GM19324 (cell line): ENCODE data around the gene IQCK.
A peak's percentile ranks its signal among the peaks of the same experiment; 100 is the strongest.
"Not testable (repeated sequence)": the region's sequence is repeated elsewhere in the genome, so short reads cannot be mapped to it uniquely, and the experiment has no call there.

Experiments
- ATAC-seq: cut with Tn5 transposase; IDR thresholded peaks from one replicate; pipeline ENCODE4 v1.9.1; 2021; ENCODE audit warnings: mild to moderate bottlenecking, moderate library complexity; ENCODE audit not compliant: unreplicated experiment, low FRiP score

Gene IQCK, protein sequence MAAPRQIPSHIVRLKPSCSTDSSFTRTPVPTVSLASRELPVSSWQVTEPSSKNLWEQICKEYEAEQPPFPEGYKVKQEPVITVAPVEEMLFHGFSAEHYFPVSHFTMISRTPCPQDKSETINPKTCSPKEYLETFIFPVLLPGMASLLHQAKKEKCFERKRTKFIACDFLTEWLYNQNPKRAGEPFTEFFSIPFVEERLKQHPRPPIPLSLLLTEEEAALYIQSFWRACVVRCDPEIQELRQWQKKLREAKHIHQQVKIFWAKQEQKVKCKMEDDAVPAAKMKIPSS

DNA sequence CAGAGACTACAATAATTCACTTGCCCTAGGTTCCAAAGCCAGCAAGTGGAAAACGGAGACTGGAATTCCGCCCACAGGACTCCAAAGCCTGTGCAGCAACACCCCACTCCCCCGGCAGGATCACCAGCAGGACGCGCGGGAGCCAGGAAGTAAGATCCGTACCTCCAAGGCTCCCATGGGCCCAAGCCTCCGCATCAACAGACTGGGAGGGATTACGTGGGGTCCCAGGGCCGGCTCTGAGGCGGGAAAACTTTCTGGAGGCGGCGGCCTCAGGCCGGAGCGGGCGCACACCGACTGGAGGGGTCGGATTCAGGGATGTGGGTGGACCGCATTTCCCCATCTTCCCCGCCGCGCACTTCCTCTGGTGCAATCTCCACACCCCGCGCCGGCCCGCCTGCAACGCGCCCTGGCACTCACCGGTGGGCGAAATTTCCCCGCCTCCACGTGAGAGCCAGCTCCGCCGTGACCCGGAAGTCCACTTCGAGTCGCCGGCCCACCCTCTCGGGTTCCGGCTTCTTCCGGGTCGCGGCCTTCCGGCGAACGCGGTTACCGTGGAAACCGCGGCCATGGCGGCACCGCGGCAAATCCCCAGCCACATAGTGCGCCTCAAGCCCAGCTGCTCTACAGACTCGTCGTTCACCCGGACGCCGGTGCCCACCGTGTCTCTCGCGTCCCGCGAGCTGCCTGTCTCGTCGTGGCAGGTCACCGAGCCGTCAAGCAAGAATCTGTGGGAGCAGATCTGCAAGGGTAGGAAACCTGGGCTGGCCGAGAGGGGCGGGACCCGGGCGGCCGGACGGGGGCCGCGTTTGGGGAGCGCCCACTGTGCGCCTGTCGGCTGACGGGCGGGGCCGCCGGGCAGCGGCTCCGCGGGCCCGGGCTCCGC, at the start of gene IQCK, which contains the start of gene KNOP1:
IQCK (plus strand) TSS at position 531 of the 883 bp plus-strand sequence; CDS start at position 567, 36 bp downstream.
KNOP1 (minus strand) TSS at position 487 of the 883 bp plus-strand sequence. CDS start 3,192 bp downstream, outside the sequence.
- ATAC-seq, result peak; percentile 94

DNA sequence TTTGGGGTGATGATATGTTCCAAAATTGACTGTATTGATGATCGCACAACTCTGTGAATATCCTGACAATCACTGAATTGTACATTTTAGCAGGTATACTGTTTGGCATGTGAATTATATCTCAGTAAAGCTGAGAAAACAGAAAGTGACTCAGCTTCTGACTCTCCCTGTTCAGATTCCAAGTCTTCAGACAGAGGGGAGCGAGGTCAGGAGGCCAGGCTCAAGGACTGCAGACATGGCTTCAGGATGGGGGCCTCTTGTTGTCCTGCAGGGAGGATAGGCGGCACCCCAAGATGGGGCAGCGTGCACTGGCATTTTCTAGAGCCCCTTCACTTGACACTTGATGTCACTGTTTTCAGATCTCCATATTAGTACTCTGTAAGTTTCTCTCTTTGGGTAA, 45.7 kb upstream of the IQCK start:
- ATAC-seq, result no peak

DNA sequence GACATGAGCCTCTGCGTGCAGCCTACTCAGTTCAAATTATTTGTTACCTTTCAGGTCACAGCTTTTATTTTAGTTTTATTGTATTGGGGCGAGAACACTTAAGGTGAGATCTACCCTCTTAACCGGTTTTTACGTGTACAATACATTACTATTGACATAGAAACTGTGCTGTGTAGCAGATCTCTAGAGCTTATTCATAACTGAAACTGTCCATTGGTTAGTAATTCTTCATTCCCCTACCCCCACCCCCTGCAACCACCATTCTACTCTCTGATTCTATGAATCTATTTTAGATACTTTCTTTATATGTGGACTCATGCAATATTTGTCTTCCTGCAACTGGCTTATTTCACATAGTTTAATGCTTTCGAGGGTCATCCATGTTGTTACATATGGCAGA, 43.6 kb upstream of the IQCK start:
- ATAC-seq, result no peak

DNA sequence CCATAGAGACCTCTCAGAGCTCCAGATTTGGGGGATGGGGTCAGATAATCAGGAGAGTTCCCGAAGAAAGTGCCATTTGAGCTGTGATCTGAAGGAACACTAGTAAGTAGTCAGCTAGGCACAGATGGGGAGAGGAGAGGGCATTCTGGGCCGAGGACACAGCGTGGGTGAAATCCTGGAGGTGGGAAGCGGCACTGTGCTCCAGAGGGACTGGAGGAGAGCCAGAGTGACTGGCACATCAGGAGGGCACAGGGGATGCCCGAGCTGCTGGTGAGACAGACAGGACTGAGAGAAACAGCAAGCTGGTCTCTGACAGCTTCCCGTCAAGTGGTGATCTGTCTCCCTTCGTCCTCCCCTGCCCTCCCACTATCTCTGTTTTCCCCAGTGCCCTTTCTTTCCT, 40.7 kb upstream of the IQCK start:
- ATAC-seq, result no peak

DNA sequence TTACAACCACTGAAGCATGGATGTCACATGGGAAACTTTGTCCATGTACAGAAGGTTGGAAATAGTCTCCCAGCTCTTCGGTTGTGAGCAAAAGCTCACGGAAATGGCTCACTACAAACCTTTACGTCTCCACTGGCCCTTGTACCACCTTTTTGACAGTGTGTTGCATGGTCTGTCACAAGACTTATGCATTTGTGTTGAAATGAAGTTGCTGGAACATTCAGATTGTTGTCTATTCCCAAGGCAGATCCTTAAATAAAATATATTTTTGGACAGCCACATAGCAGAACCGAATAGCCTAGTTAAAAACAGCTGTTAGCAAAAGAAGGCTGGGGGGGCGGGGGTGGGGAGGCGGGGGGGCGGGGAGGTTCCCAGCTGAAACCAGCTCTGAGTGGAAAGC, 39.3 kb upstream of the IQCK start:
- ATAC-seq, result no peak

DNA sequence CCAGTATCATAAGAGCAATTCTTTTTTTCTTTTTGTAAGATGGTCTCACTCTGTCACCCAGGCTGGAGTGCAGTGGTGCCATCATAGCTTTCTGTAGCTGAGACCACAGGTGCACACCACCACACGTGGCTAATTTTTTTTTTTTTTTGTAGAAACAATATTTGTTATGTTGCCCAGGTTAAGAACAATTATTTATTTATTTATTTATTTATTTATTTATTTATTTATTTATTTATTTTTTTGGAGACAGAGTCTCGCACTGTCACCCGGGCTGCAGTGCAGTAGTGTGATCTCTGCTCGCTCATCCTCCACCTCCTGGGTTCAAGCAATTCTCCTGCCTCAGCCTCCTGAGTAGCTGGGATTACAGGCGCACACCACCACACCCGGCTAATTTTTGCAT, 38.8 kb upstream of the IQCK start:
- not testable (repeated sequence) for ATAC-seq

DNA sequence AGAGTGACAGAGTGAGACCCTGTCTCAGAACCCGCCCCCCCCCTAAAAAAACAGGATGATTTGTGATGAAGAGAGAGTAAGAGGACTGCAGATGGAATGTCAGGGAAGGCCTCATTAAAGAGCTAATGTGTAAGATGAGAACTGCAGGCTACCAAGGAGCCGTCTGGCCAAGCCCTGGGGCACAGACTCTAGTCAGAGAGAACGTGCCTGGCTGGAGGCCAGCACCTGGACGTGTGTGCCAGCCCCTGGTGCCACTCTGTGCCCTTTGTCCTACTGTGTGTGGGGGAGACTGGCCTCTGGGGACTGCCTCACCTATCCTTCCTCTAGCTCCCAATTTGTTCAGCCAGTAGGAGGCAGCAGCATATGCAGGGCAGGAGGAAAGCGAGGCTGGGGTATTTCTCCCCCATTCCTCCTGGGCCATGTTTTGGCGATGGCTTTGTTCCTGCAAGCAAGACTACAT, 37.2 kb upstream of the IQCK start:
- ATAC-seq, result no peak

DNA sequence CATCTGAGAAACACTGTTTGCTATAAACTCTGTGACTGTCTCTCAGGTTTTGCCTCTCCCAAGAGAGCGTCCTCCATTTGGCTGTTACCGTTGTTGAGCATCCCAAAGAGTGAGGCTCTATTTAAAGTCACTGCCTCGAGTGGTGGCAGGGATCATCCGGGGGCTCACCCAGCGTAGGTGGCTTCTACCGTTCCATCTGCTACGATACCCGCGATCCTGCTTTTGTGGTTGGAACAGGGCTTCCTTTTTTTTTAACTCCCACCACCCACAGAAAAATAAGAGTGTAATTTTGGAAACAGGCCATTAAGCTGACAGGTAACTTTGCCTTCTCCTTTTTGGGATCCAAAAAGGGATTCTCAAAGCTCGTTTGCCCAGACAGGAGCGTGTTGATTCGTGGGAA, 36.4 kb upstream of the IQCK start:
- ATAC-seq, result no peak

DNA sequence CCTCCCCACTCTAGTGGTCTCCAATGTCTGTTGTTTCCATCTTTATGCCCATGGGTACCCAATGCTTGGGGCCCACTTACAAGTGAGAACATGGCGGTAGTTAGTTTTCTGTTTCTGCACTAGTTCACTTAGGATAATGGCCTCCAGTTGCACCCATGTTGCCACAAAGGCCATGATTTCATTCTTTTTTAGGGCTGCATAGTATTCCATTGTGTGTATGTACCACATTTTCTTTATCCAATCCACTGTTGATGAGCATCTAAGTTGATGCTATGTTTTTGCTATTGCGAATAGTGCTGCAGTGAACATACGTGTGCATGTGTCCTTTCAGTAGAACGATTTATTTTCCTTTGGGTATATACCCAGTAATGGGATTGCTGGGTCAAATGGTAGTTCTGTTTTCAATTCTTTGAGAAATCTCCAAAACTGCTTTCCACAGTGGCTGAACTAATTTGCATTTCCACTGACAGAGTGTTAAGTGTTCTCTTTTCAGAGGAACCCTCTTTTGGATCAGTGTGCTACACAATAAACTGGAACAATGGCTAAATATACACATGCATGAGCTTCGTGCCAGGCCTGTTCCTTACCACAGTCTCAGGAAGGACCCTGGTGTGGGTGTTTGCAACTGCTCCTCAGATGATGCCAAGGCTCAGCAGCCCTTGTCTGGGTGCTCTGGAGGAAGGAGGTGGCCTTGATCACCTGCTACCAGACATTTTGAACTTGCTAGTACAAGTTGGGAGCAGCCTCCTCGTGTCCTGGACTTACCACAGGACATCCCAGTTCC, 34.4 kb upstream of the IQCK start:
- ATAC-seq, result no peak

DNA sequence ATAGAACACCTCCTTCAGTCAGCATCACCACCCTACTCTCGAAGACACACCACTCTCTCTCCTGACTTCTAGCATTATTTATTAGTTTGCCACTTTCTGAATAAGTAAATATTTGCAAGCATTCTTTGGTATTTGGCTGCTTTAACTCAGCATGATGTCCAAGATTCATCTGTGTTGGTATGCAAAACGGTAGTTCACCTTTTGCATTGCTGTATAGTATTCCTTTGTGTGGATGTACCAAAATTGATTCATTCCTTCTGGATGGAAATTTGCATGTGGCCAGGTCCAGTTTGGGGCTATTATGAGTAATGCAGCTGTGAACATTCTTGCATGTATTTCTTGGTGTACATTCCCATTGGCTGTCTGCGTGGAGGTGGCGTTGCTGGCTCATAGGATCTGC, 32.9 kb upstream of the IQCK start:
- no peak for ATAC-seq

DNA sequence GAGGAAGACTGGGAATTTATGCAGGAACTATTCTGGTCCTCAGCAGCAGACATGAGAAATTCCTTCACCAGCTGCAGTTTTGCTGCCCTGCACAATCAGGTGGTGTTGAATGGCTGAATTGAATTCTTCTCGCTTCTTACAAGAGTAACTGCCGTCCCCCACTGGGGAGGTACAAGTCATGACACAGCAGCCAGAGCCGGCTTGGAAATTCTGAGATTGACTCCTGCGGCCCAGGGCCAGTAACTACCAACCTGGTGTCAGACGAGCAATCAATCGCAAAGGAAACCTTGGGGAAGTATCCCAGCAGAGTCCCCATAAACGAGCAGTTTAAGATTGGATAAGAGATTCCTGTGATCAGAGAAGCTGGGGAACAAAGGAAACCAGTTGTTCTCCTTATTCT, 30.8 kb upstream of the IQCK start:
- ATAC-seq, result no peak

DNA sequence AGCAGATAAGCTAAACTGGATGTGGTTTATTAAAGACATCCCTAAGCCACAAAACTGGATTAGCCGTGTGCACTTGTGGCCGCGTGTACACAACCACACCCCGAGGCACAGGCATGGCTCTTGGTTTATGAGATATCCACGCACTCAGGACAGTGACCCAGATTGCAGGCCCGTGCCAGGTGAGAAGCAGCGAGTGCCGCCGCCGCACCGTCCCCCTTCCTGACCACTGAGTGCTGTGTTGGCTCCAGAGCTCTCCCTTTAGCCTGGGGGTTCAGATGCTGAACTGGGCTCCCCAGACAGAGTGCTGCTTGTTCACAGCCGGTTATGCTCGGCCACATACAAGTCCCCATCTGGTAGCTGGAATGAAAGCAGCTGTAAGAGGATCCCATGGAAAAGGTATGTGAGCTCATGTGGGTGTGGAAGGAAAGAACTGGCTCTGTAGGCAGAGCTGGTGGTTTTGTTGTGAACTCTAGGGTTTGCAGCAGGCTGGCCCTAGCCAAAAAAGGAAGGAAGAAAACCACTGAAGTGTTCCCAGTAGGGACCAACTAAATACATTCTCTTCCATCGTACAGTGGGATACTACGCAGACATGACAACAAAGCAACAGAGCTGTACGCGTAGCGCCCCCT, 29.6 kb upstream of the IQCK start:
- ATAC-seq, result no peak

DNA sequence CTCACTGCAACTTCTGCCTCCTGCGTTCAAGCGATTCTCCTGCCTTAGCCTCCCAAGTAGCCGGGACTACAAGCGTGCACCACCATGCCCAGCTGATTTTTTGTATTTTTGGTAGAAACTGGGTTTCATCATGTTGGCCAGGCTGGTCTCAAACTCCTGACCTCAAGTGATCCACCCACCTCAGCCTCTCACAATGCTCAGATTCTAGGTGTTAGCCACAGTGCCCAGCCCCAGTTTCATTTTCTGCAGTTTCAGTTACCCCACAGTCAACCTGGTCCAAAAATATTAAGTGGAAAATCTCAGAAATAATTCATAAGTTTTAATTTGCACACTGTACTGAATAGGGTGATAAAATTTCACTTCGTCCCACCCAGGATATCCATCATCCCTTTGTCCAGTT, 28.7 kb upstream of the IQCK start:
- no peak for ATAC-seq

DNA sequence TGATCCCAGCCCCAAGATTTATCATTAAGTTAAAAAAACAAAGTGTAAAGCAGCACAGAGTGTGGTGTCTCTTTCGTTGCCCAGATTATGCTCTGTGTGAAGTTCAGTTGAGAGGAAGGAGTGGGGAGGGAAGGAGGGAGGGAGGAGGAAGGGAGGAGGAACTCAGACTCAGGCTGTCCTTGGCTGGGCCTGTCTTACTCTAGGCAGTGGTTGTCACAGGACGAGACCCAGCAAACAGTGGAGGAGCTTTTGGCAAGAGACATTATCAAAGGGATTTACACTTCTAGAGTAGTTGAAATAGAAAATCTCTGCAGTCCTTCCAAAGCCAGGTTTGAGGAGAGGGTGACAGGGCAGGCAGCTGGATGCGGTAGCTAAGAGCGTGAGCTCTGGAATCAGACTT, 27.9 kb upstream of the IQCK start:
- no peak for ATAC-seq

DNA sequence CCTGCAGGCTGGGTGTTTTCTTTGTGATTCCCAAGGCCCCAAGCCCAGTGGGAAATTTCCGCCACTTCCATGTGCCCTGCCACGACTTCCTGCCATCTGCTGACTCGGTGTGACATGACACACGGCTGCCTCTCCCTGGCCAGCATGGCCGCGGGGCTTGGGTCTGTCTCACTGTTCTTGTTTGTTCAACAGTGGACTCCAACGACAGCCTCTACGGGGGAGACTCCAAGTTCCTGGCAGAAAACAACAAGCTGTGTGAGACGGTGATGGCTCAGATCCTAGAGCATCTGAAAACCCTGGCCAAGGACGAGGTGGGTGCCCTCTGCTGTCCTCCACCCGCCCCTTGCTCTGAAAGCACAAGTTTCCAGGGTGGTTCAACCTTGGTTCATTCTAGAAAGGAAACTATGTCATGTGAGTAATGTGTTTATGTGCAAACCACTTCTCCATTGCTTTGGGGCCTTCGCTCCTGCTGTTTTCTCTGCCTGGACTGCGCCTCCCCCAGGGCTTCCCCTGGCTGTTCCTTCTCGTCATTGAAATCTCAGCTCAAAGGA, 26.8 kb upstream of the IQCK start:
- ATAC-seq, result no peak

DNA sequence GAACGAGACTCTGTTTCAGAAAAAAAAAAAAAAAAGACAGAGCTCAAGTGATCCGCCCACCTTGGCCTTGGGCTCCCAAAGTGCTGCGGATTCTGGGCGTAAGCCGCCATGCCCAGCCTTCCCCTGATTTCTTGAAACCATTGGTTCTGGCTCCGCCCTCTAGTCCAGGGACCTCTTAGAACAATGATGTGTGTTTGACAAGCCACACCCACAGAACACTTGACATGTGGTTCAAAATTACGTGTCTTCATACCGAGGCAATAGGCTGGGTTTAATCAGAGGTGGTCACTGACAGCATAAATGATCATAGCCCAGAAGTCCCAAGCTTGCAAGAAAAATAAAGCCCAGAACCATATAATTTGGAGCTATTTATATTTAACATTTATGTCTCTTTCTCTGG, 23.1 kb upstream of the IQCK start:
- ATAC-seq, result no peak

DNA sequence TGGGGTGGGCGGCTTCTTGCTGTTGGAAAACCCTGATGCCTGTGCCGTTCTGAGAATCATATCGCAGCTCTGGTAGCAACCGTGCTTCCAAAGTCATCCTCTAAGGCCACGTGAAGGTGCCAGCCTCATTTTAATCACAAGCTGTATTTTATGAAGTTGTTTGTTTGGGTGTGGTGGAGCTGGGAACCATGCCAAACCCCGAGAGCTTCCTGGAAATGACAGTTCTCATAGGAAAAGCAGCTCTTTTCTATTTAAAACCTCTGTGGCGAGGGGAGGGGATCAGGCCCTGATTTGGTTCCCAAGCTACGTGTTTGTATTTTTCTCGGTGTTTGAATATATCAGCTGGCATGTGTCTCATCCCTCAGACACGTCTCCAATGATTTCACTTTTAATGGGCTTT, 21.7 kb upstream of the IQCK start:
- no peak for ATAC-seq

DNA sequence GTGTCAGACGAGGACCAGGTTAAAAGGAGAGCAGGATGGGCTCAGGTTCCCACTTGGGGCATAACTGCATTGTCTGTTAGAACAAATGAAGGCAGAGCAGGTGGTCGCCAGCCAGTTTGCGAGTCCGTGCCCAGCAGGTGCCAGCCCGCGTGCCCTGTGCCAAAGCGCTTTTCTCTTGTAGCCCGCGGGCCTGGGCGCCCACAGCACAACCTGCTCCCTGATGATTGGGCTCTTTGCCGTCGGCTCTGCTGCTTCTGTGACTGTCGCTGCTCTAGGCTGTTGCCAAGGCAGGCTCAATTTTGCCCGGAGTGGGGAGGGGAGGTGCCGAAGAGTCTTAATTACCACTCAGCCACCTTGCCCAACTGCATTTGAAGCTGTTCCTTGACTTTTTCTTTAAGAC, 21.1 kb upstream of the IQCK start:
- no peak for ATAC-seq

DNA sequence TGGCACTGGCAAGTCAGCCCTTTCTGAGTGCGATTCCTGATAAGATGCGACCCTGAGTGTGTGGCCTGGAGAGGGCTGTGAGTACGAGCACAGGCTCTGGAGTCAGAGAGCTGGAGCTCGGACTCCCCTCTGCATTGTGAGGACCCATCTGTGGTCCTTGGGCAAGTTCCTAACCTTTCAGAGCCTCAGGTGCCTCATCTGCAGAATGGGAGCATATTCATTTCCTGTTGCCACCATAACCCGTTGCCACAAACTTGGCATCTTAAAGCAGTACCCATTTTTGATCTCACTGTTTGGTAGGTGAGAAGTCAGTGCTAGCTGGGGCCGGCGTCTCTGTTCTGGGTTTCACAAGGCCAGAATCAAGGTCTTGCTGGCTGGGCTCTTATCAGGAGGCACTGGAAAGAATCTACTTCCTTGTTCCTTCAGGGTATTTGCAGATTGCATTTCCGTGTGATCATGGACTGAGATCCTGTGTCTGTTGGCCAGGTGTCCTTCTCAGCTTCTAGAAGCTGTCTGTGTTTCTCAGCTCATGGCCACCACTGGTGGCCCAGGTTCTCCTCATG, 20.2 kb upstream of the IQCK start:
- no peak for ATAC-seq
